Panc1 (cell line): Measurements from ENCODE around the gene ELMO2. TPM values are rescaled to one million over a fixed set of nuclear protein-coding genes. Genes with fewer than 3 reads are reported as not detected.

Experiments
- ATAC-seq: fragments of 200-7000 bp; cut with Tn5 transposase; 2 replicates; pipeline ENCODE4 v1.9.1; 2020; ENCODE audit warnings: mild to moderate bottlenecking, moderate library complexity
- BruUV-seq: library from RNA; stranded (reverse); fragments of 400-500 nt; replicated peaks from 2 replicates; lab custom pipeline; 2021; lab: Mats Ljungman, UMichigan
- CTCF ChIA-PET: fragments of 300-600 bp; sonication (Branson Sonifier 250); formaldehyde crosslinking; loops from one replicate; lab custom pipeline; 2022; ENCODE audit warnings: antibody characterized with exemption; lab: Charles Lee
- POLR2A ChIA-PET: fragments of 300-600 bp; sonication (Branson Sonifier 250); formaldehyde crosslinking; loops from one replicate; lab custom pipeline; 2022; ENCODE audit warnings: antibody characterized with exemption; lab: Charles Lee
- DNase-seq: peaks from one replicate; pipeline ENCODE4 v3.0.0-alpha.2; 2010; ENCODE audit warnings: low read depth, low spot score
- H3K27ac ChIP-seq: 2 replicates; pipeline ENCODE4 v1.5.1; 2011; ENCODE audit warnings: mild to moderate bottlenecking, low read length, inconsistent platforms
- H3K27me3 ChIP-seq: fragments of 200-500 bp; sonication (Bioruptor generic); 2 replicates; pipeline ENCODE4 v1.6.0; 2014; ENCODE audit warnings: low read length, inconsistent platforms; ENCODE audit not compliant: control insufficient read depth, insufficient read depth
- H3K36me3 ChIP-seq: fragments of 200-500 bp; sonication (Bioruptor generic); 2 replicates; pipeline ENCODE4 v1.5.1; 2014; ENCODE audit warnings: inconsistent platforms, mild to moderate bottlenecking, low read length, moderate library complexity; ENCODE audit not compliant: control insufficient read depth, insufficient read depth
- H3K4me1 ChIP-seq: 2 replicates; pipeline ENCODE4 v1.5.1; 2011; ENCODE audit warnings: inconsistent platforms, mild to moderate bottlenecking, low read length, moderate library complexity; ENCODE audit not compliant: control insufficient read depth, insufficient read depth
- H3K4me3 ChIP-seq, 2 experiments: 2 replicates each; pipeline ENCODE4 v1.5.1; 2011 to 2012; ENCODE audit warnings: low read depth in 2 of 2, low read length in 2 of 2, mild to moderate bottlenecking in 2 of 2, inconsistent platforms in 1 of 2, moderate library complexity in 1 of 2
- H3K9me3 ChIP-seq: fragments of 200-500 bp; sonication (Bioruptor generic); 2 replicates; pipeline ENCODE4 v1.5.1; 2014; ENCODE audit warnings: low read depth, mild to moderate bottlenecking, inconsistent platforms, low read length, moderate library complexity; ENCODE audit not compliant: control insufficient read depth, insufficient read depth
- CTCF ChIP-seq: fragments of 450-650 bp; IDR thresholded peaks from 2 replicates; pipeline ENCODE4 v1.5.1; 2017; ENCODE audit warnings: mild to moderate bottlenecking
- POLR2AphosphoS5 ChIP-seq: IDR thresholded peaks from 2 replicates; pipeline ENCODE4 v1.6.1; 2012; ENCODE audit warnings: mild to moderate bottlenecking, low read depth, low read length, moderate library complexity
- REST ChIP-seq, 2 experiments: IDR thresholded peaks; 2 replicates each; pipeline ENCODE4 v1.6.1; 2011 to 2012; ENCODE audit warnings: low read depth in 2 of 2, control low read depth in 1 of 2, low read length in 1 of 2, mild to moderate bottlenecking in 1 of 2, moderate library complexity in 1 of 2; ENCODE audit not compliant: insufficient read depth in 1 of 2
- SIN3A ChIP-seq: IDR thresholded peaks from 2 replicates; pipeline ENCODE4 v1.6.1; 2012; ENCODE audit warnings: low read depth, mild to moderate bottlenecking, low read length, moderate library complexity, borderline replicate concordance; ENCODE audit not compliant: insufficient read depth
- TCF7L2 ChIP-seq: IDR thresholded peaks from 2 replicates; pipeline ENCODE4 v1.6.1; 2011; ENCODE audit warnings: mild to moderate bottlenecking, low read depth, low read length, inconsistent platforms
- in situ Hi-C: cut with HindIII; loops from 2 replicates; pipeline ENCODE4 v1.10.0; 2016; ENCODE audit warnings: low sequenced_read_pairs, low pct_unique_long_range_greater_than_20kb
- intact Hi-C: fragments of 100-400 bp; cut with micrococcal nuclease; formaldehyde crosslinking; loops from one replicate; pipeline ENCODE4 v1.10.0; 2022; ENCODE audit not compliant: unreplicated experiment
- total RNA-seq: library from RNA; stranded (reverse); gene quantifications from one replicate; pipeline ENCODE4 v1.2.1, GENCODE V29; 2021; ENCODE audit not compliant: unreplicated experiment

ELMO2 gene
- total RNA-seq, 1 experiment from 2014 or later = 40.4 TPM

- Histone ChIP-seq H3K27me3 (no peaks in the 10 kb centered on the region), H3K36me3 (no peaks in the 10 kb centered on the region), H3K27ac (no peak overlapping the region), H3K4me3 (no peak overlapping the region), H3K4me1 (peaks cover 6% of the 10 kb centered on the region), H3K9me3 (no peaks in the 10 kb centered on the region)
- intact Hi-C loops (no loop called here), in situ Hi-C loops (no loop called here)
- TF ChIP-seq TCF7L2 (no peak), REST (IDR thresholded peaks at IDR 0.05; ENCODE audit: insufficient read depth in 1 of 2, low read depth in 2 of 2, low read length in 1 of 2) (no peak), POLR2AphosphoS5 (no peak), SIN3A (no peak), CTCF (no peak)
- DNase-seq (no peak), ATAC-seq (no peak)
- ChIA-PET CTCF (no interaction called here), POLR2A (interaction anchor here (0.5 kb wide), 1 partner anchor 466 kb away, joined by 4 read pairs; no protein-coding TSS in a partner anchor)
- no TSS peak for BruUV-seq
Observed at GRCh38 chr20:46400828-46401477, 5.5 kb downstream of the ELMO2 start.

- in situ Hi-C loops = no loop called here
- no peaks in the 10 kb centered on the region for H3K36me3 ChIP-seq
- H3K27me3 ChIP-seq = no peaks in the 10 kb centered on the region
- ChIA-PET CTCF (no interaction called here), POLR2A (interaction anchor here (0.5 kb wide), 1 partner anchor 465 kb away, joined by 4 read pairs; no protein-coding TSS in a partner anchor)
- ATAC-seq = no peak
- peaks cover 4% of the 10 kb centered on the region for H3K4me1 ChIP-seq
- TF ChIP-seq TCF7L2 (no peak), POLR2AphosphoS5 (no peak), SIN3A (no peak), REST (IDR thresholded peaks at IDR 0.05; ENCODE audit: insufficient read depth in 1 of 2, low read depth in 2 of 2, low read length in 1 of 2) (no peak), CTCF (no peak)
- no TSS peak for BruUV-seq
- H3K4me3 ChIP-seq = no peak overlapping the region
- H3K27ac ChIP-seq = no peak overlapping the region
- no peaks in the 10 kb centered on the region for H3K9me3 ChIP-seq
- intact Hi-C loops = no loop called here
- no peak for DNase-seq
Observed at GRCh38 chr20:46400253-46400652, 6.2 kb downstream of the ELMO2 start.
